Measurements from ENCODE around the gene IPO5. TPM values are rescaled to one million over a fixed set of nuclear protein-coding genes. Genes with fewer than 3 reads are reported as not detected.
A peak's percentile ranks its signal among the peaks of the same experiment; 100 is the strongest.

Gene IPO5
- total RNA-seq, 1 experiment from 2014 or later: 301 TPM

DNA sequence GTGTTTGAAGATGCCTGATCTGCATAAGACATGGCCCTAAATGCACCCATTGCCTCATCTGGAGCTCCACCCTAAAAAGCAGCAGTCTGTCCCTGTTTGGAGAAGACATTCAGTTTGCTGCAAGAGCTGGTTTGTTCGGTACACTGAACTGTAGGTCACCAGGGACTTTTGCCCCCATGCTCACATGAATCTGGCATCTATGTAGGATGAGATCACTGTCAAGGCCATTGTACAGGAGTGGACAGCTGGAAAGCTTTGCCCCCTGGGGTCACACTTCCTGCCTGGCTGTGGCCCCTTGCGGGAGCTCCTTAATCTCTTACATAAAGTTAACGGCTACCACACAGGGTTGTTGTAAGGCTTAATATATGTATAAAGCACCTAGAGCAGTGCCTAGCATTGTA, 73.0 kb downstream of the IPO5 start (continued):
- TF ChIP-seq EMX1 (CRISPR knock-in tag; IDR thresholded peaks at IDR 0.05) (peak; percentile 72; the same call in 1 of the 2 replicates), GABPB1 (CRISPR knock-in tag; IDR thresholded peaks at IDR 0.05) (0 out of 2 replicates have a peak, but pooled peaks have one; percentile 15), ELF4 (CRISPR knock-in tag; IDR thresholded peaks at IDR 0.05; ENCODE audit: low read depth) (no peak), JUN (CRISPR knock-in tag; IDR thresholded peaks at IDR 0.05) (no peak), MXD4 (CRISPR knock-in tag; IDR thresholded peaks at IDR 0.05; ENCODE audit: borderline replicate concordance) (no peak), ZNF416 (CRISPR knock-in tag; IDR thresholded peaks at IDR 0.05) (no peak)
- TF ChIP-seq, protein P1, sequence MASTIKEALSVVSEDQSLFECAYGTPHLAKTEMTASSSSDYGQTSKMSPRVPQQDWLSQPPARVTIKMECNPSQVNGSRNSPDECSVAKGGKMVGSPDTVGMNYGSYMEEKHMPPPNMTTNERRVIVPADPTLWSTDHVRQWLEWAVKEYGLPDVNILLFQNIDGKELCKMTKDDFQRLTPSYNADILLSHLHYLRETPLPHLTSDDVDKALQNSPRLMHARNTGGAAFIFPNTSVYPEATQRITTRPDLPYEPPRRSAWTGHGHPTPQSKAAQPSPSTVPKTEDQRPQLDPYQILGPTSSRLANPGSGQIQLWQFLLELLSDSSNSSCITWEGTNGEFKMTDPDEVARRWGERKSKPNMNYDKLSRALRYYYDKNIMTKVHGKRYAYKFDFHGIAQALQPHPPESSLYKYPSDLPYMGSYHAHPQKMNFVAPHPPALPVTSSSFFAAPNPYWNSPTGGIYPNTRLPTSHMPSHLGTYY (CRISPR knock-in tag; IDR thresholded peaks at IDR 0.05): 0 out of 2 replicates have a peak, but pooled peaks have one; percentile 46
- TF ChIP-seq, protein P2, sequence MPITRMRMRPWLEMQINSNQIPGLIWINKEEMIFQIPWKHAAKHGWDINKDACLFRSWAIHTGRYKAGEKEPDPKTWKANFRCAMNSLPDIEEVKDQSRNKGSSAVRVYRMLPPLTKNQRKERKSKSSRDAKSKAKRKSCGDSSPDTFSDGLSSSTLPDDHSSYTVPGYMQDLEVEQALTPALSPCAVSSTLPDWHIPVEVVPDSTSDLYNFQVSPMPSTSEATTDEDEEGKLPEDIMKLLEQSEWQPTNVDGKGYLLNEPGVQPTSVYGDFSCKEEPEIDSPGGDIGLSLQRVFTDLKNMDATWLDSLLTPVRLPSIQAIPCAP (CRISPR knock-in tag; IDR thresholded peaks at IDR 0.05): no peak
- TF ChIP-seq, protein P3, sequence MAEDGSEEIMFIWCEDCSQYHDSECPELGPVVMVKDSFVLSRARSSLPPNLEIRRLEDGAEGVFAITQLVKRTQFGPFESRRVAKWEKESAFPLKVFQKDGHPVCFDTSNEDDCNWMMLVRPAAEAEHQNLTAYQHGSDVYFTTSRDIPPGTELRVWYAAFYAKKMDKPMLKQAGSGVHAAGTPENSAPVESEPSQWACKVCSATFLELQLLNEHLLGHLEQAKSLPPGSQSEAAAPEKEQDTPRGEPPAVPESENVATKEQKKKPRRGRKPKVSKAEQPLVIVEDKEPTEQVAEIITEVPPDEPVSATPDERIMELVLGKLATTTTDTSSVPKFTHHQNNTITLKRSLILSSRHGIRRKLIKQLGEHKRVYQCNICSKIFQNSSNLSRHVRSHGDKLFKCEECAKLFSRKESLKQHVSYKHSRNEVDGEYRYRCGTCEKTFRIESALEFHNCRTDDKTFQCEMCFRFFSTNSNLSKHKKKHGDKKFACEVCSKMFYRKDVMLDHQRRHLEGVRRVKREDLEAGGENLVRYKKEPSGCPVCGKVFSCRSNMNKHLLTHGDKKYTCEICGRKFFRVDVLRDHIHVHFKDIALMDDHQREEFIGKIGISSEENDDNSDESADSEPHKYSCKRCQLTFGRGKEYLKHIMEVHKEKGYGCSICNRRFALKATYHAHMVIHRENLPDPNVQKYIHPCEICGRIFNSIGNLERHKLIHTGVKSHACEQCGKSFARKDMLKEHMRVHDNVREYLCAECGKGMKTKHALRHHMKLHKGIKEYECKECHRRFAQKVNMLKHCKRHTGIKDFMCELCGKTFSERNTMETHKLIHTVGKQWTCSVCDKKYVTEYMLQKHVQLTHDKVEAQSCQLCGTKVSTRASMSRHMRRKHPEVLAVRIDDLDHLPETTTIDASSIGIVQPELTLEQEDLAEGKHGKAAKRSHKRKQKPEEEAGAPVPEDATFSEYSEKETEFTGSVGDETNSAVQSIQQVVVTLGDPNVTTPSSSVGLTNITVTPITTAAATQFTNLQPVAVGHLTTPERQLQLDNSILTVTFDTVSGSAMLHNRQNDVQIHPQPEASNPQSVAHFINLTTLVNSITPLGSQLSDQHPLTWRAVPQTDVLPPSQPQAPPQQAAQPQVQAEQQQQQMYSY (CRISPR knock-in tag; IDR thresholded peaks at IDR 0.05): no peak

DNA sequence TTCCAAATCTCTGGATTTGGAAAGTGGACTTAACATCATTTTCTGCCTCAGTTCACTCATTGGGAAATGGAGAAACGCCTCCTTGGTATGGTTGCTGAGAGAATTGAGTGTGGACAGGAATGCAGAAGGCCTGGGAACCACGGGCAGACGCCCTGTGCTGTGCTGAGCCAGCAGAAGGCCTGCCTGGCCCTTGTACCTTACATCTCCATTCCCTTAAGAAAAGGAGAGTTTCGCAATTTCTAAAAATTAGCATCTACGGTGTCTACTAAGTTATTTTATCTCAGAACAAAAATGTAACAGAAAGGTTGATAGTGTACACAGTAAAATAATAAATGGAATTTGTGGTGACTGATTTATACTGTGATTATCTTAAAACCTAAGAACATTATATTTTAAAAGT, 78.7 kb downstream of the IPO5 start:
- no peaks in the 10 kb centered on the region for H3K27me3 Mint-ChIP-seq (ENCODE audit: low read depth)
- H3K9me3 Mint-ChIP-seq: no peaks in the 10 kb centered on the region
- no peak overlapping the region for H3K4me3 Mint-ChIP-seq
- no peaks in the 10 kb centered on the region for H3K36me3 Mint-ChIP-seq
- TF ChIP-seq JUN (CRISPR knock-in tag; IDR thresholded peaks at IDR 0.05) (no peak), TCF7 (CRISPR knock-in tag; IDR thresholded peaks at IDR 0.05; ENCODE audit: low read depth) (no peak), FOXJ3 (CRISPR knock-in tag; IDR thresholded peaks at IDR 0.05; ENCODE audit: borderline replicate concordance) (no peak), IRF2 (CRISPR knock-in tag; IDR thresholded peaks at IDR 0.05; ENCODE audit: borderline replicate concordance, low read depth) (no peak), CBFB (CRISPR knock-in tag; IDR thresholded peaks at IDR 0.05; ENCODE audit: low read depth) (no peak)
- TF ChIP-seq, protein P4, sequence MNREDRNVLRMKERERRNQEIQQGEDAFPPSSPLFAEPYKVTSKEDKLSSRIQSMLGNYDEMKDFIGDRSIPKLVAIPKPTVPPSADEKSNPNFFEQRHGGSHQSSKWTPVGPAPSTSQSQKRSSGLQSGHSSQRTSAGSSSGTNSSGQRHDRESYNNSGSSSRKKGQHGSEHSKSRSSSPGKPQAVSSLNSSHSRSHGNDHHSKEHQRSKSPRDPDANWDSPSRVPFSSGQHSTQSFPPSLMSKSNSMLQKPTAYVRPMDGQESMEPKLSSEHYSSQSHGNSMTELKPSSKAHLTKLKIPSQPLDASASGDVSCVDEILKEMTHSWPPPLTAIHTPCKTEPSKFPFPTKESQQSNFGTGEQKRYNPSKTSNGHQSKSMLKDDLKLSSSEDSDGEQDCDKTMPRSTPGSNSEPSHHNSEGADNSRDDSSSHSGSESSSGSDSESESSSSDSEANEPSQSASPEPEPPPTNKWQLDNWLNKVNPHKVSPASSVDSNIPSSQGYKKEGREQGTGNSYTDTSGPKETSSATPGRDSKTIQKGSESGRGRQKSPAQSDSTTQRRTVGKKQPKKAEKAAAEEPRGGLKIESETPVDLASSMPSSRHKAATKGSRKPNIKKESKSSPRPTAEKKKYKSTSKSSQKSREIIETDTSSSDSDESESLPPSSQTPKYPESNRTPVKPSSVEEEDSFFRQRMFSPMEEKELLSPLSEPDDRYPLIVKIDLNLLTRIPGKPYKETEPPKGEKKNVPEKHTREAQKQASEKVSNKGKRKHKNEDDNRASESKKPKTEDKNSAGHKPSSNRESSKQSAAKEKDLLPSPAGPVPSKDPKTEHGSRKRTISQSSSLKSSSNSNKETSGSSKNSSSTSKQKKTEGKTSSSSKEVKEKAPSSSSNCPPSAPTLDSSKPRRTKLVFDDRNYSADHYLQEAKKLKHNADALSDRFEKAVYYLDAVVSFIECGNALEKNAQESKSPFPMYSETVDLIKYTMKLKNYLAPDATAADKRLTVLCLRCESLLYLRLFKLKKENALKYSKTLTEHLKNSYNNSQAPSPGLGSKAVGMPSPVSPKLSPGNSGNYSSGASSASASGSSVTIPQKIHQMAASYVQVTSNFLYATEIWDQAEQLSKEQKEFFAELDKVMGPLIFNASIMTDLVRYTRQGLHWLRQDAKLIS (CRISPR knock-in tag; IDR thresholded peaks at IDR 0.05; ENCODE audit: borderline replicate concordance): no peak
- peaks cover 13% of the 10 kb centered on the region for H3K4me1 Mint-ChIP-seq
- DNase-seq (ENCODE audit: low spot score): no peak
- ChIA-PET POLR2A (no interaction called here), CTCF (interaction anchor here (0.7 to 2.6 kb wide), 3 partner anchors 399 to 621 kb away, joined by 3 to 26 read pairs (median 7); no protein-coding TSS in a partner anchor)
- ATAC-seq: no peak
- H3K27ac Mint-ChIP-seq: no peak overlapping the region

Data from WTC11 (cell line).